BJ (cell line): ENCODE measurements around the gene UACA. TPM values are rescaled to one million over a fixed set of nuclear protein-coding genes. Genes with fewer than 3 reads are reported as not detected.

ENCODE experiments used
- CTCF ChIA-PET: fragments of 350-600 bp; formaldehyde crosslinking; extraction: SDS; loops from one replicate; lab custom pipeline; 2021; ENCODE audit warnings: antibody characterized with exemption, inconsistent platforms; lab: Yijun Ruan, JAX
- POLR2A ChIA-PET: fragments of 300-600 bp; sonication (Branson Sonifier 250); formaldehyde crosslinking; extraction: SDS; loops from one replicate; lab custom pipeline; 2021; ENCODE audit warnings: antibody characterized with exemption; lab: Charles Lee
- DNase-seq: peaks from one replicate; pipeline ENCODE4 v3.0.0-alpha.2; 2011; ENCODE audit warnings: low read depth
- H3K27me3 ChIP-seq: 2 replicates; pipeline ENCODE4 v1.6.0; 2011; ENCODE audit warnings: low read length; ENCODE audit not compliant: control insufficient read depth, insufficient read depth
- H3K36me3 ChIP-seq: 2 replicates; pipeline ENCODE4 v1.5.1; 2011; ENCODE audit warnings: low read length; ENCODE audit not compliant: control insufficient read depth, insufficient read depth
- H3K4me3 ChIP-seq: 2 replicates; pipeline ENCODE4 v1.5.1; 2011; ENCODE audit warnings: low read depth, mild to moderate bottlenecking, control low read depth, low read length
- CTCF ChIP-seq: IDR thresholded peaks from 2 replicates; pipeline ENCODE4 v1.5.1; 2011; ENCODE audit warnings: low read depth, mild to moderate bottlenecking, control low read depth, inconsistent platforms, low read length, moderate library complexity; ENCODE audit not compliant: insufficient read depth
- polyA plus RNA-seq: library from polyadenylated mRNA; depleted of rRNA; stranded (reverse); fragments of >200 nt; gene quantifications from 2 replicates; pipeline ENCODE4 v1.2.3, GENCODE V29; 2011

Gene UACA
- polyA plus RNA-seq, 1 experiment: 143 TPM

- POLR2A ChIA-PET: no interaction called here
- H3K27me3 ChIP-seq: no peaks in the 10 kb centered on the region
- H3K4me3 ChIP-seq: no peak overlapping the region
- no peak for DNase-seq
- TF ChIP-seq CTCF: no peak
- CTCF ChIA-PET: no interaction called here
- peaks cover 7% of the 10 kb centered on the region for H3K36me3 ChIP-seq
Measured at GRCh38 chr15:70652341-70652740, 111.0 kb downstream of the UACA start.

GRCh38 chr15:70651303-70651845 is 112.0 kb downstream of the UACA start:
- H3K27me3 ChIP-seq: no peaks in the 10 kb centered on the region
- TF ChIP-seq CTCF: no peak
- H3K36me3 ChIP-seq: peaks cover 3% of the 10 kb centered on the region; the same call in 1 of the 2 replicates
- no peak overlapping the region for H3K4me3 ChIP-seq
- DNase-seq: no peak
- ChIA-PET POLR2A (no interaction called here), CTCF (no interaction called here)

GRCh38 chr15:70650567-70651302 is 112.6 kb downstream of the UACA start:
- Histone ChIP-seq H3K36me3 (peaks cover 3% of the 10 kb centered on the region; the same call in 1 of the 2 replicates), H3K4me3 (no peak overlapping the region), H3K27me3 (no peaks in the 10 kb centered on the region)
- POLR2A ChIA-PET: no interaction called here
- no peak for TF ChIP-seq CTCF
- CTCF ChIA-PET: interaction anchor here (0.8 kb wide), 1 partner anchor 15 kb away, joined by 3 read pairs; no protein-coding TSS in a partner anchor
- DNase-seq: no peak

GRCh38 chr15:70647396-70647795 is 116.0 kb downstream of the UACA start:
- Histone ChIP-seq H3K36me3 (no peaks in the 10 kb centered on the region), H3K27me3 (no peaks in the 10 kb centered on the region), H3K4me3 (no peak overlapping the region)
- no peak for DNase-seq
- no peak for TF ChIP-seq CTCF
- ChIA-PET CTCF (no interaction called here), POLR2A (no interaction called here)

GRCh38 chr15:70646169-70646568 is 117.2 kb downstream of the UACA start:
- no peak for TF ChIP-seq CTCF
- POLR2A ChIA-PET: no interaction called here
- Histone ChIP-seq H3K36me3 (no peaks in the 10 kb centered on the region), H3K4me3 (no peak overlapping the region), H3K27me3 (no peaks in the 10 kb centered on the region)
- DNase-seq: no peak
- CTCF ChIA-PET: no interaction called here
